Ishikawa (cell line): ENCODE results near the gene EXD2.

Source experiments
- CEBPB ChIP-seq: IDR thresholded peaks from 2 replicates; pipeline ENCODE4 v1.6.1; 2012
- CREB1 ChIP-seq: IDR thresholded peaks from 2 replicates; pipeline ENCODE4 v1.6.1; 2012; ENCODE audit warnings: low read depth
- EGR1 ChIP-seq: IDR thresholded peaks from 2 replicates; pipeline ENCODE4 v1.6.1; 2012
- EP300 ChIP-seq: IDR thresholded peaks from 2 replicates; pipeline ENCODE4 v1.6.1; 2012; ENCODE audit warnings: borderline replicate concordance
- FOXM1 ChIP-seq: IDR thresholded peaks from 2 replicates; pipeline ENCODE4 v1.6.1; 2012; ENCODE audit warnings: low read depth, borderline replicate concordance
- NFIC ChIP-seq: IDR thresholded peaks from 2 replicates; pipeline ENCODE4 v1.6.1; 2012
- RAD21 ChIP-seq: IDR thresholded peaks from 2 replicates; pipeline ENCODE4 v1.6.1; 2012; ENCODE audit warnings: low read depth
- TAF1 ChIP-seq: IDR thresholded peaks from 2 replicates; pipeline ENCODE4 v1.6.1; 2012; ENCODE audit warnings: low read depth, mild to moderate bottlenecking
- TCF12 ChIP-seq: IDR thresholded peaks from 2 replicates; pipeline ENCODE4 v1.6.1; 2012; ENCODE audit warnings: low read depth
- TEAD4 ChIP-seq: IDR thresholded peaks from 2 replicates; pipeline ENCODE4 v1.6.1; 2012
- YY1 ChIP-seq: IDR thresholded peaks from 2 replicates; pipeline ENCODE4 v1.6.1; 2012; ENCODE audit warnings: low read depth
- ZBTB7A ChIP-seq: IDR thresholded peaks from 2 replicates; pipeline ENCODE4 v1.6.1; 2012; ENCODE audit warnings: low read depth
- TF ChIP-seq, protein P1 (sequence below): IDR thresholded peaks from 2 replicates; pipeline ENCODE4 v1.6.1; 2012; ENCODE audit warnings: low read depth, mild to moderate bottlenecking
- TF ChIP-seq, protein P2 (sequence below): IDR thresholded peaks from 2 replicates; pipeline ENCODE4 v1.6.1; 2012
- TF ChIP-seq, protein P3 (sequence below): IDR thresholded peaks from 2 replicates; pipeline ENCODE4 v1.6.1; 2012

Gene EXD2

DNA sequence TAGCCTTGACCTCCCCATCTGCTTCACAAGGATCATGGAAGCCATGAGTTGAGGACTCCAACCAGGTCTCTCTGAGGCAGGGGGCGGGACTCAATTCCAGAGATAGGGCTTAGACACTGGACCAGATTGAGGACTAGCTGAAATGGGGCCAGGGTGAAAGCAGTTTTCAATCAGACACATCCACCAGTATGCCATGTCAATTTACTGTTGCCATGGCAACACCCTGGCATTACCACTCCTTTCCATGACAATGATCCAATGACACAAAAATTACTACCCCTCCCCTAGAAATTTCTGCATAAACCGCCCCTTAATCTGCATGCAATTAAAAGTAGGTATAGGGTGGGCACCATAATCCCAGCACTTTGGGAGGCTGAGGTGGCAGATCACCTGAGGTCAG is 19.7 kb upstream of the EXD2 start:
- TF ChIP-seq, protein P1, sequence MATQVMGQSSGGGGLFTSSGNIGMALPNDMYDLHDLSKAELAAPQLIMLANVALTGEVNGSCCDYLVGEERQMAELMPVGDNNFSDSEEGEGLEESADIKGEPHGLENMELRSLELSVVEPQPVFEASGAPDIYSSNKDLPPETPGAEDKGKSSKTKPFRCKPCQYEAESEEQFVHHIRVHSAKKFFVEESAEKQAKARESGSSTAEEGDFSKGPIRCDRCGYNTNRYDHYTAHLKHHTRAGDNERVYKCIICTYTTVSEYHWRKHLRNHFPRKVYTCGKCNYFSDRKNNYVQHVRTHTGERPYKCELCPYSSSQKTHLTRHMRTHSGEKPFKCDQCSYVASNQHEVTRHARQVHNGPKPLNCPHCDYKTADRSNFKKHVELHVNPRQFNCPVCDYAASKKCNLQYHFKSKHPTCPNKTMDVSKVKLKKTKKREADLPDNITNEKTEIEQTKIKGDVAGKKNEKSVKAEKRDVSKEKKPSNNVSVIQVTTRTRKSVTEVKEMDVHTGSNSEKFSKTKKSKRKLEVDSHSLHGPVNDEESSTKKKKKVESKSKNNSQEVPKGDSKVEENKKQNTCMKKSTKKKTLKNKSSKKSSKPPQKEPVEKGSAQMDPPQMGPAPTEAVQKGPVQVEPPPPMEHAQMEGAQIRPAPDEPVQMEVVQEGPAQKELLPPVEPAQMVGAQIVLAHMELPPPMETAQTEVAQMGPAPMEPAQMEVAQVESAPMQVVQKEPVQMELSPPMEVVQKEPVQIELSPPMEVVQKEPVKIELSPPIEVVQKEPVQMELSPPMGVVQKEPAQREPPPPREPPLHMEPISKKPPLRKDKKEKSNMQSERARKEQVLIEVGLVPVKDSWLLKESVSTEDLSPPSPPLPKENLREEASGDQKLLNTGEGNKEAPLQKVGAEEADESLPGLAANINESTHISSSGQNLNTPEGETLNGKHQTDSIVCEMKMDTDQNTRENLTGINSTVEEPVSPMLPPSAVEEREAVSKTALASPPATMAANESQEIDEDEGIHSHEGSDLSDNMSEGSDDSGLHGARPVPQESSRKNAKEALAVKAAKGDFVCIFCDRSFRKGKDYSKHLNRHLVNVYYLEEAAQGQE = no peak
- TF ChIP-seq ZBTB7A (no peak), CREB1 (no peak), CEBPB (no peak)
- TF ChIP-seq, protein P2, sequence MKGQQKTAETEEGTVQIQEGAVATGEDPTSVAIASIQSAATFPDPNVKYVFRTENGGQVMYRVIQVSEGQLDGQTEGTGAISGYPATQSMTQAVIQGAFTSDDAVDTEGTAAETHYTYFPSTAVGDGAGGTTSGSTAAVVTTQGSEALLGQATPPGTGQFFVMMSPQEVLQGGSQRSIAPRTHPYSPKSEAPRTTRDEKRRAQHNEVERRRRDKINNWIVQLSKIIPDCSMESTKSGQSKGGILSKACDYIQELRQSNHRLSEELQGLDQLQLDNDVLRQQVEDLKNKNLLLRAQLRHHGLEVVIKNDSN = no peak

DNA sequence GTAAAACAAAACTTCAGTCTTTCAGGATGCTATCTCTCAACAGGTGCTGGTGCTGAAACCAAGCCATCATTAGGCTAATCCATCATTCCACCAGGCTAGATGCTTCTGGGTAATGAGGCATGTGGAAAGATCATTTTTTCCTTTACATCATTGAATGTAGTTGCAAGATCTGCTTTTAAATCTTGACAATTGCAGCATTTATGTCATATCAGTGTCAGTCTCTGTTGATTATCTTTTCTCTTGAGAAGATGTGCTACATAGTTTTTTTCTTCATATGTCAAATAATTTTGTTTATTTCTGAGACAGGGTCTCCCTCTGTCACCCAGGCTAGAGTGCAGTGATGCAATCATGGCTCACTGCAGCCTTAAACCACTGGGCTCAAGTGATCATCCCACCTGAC is 16.2 kb upstream of the EXD2 start:
- no peak for TF ChIP-seq FOXM1
- TF ChIP-seq, protein P1 = no peak
- TF ChIP-seq ZBTB7A = no peak
- TF ChIP-seq NFIC = no peak
- no peak for TF ChIP-seq CEBPB
- no peak for TF ChIP-seq CREB1
- TF ChIP-seq RAD21 = no peak
- TF ChIP-seq TCF12 = no peak
- no peak for TF ChIP-seq YY1
- TF ChIP-seq TAF1 = no peak
- TF ChIP-seq, protein P2 = no peak
- TF ChIP-seq, protein P3, sequence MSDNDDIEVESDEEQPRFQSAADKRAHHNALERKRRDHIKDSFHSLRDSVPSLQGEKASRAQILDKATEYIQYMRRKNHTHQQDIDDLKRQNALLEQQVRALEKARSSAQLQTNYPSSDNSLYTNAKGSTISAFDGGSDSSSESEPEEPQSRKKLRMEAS = no peak
- TF ChIP-seq EGR1 = no peak
- TF ChIP-seq EP300 = no peak
- TF ChIP-seq TEAD4 = no peak

DNA sequence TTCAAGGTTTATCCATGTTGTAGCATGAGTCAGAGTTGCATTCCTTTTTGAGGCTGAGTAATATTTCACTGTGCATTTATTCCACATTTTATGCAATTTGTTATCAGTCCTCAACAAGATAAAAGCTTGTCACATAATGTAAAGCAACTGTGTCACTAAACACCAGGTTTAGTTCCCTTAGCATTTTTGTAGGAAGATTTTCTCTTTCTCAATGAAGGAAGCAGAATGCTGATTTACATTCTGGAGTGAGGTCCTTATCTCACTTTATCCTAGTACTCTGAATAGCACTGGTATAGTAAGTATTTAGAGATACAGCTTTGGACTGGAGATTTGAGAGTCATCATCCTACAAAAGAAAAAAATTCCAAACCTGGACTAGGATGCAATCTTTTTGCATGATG is 9.8 kb upstream of the EXD2 start:
- TF ChIP-seq, protein P2 = no peak
- TF ChIP-seq CREB1 = no peak
- no peak for TF ChIP-seq RAD21
- TF ChIP-seq, protein P3 = no peak
- no peak for TF ChIP-seq ZBTB7A
- TF ChIP-seq NFIC = no peak
- no peak for TF ChIP-seq TEAD4
- TF ChIP-seq TAF1 = no peak
- no peak for TF ChIP-seq EGR1
- no peak for TF ChIP-seq FOXM1
- TF ChIP-seq EP300 = no peak

DNA sequence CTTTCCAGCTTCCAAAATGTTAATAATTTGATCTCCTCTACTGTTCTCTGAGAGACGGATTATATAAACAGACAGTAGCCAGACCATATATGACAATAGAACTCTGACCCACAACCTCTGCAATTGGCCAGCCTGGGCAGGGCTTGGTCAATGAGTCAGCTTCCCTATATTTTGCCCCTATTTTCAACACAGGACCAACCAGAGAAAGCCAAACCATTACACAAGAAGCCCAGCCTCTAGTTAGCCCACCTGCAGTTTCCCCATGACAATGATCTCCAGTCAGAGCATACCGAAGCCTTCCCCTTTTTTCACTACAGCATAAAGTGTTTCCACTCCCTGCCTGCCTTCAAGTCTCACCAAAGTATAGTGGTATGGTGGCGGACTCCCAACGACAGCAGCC is 7.6 kb upstream of the EXD2 start:
- TF ChIP-seq TAF1 (no peak), RAD21 (no peak), CEBPB (no peak), TEAD4 (no peak)

DNA sequence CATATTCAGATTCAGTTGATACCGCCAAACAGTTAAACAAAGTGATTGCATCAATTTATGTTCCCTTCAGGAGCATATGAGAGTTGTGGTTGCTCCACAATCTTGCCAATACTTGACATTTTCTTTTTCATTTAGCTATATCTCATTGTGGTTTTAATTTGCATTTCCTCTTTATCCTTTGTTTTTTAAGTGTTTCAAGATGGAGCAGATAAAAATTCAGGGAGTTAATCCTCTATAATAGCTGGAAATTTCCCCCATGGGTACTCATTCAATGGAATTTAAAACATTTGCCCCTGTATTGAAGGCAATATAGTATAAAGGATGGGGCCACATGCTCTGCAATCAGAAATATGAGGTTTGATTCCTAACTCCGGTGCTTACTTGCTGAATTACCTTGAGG is 1.1 kb upstream of the EXD2 start:
- TF ChIP-seq TAF1 (no peak), CEBPB (no peak), ZBTB7A (no peak), TCF12 (no peak), EP300 (no peak), TEAD4 (no peak), FOXM1 (no peak), RAD21 (no peak), YY1 (no peak), EGR1 (no peak), NFIC (no peak), CREB1 (no peak)
- TF ChIP-seq, protein P2 = no peak
- TF ChIP-seq, protein P3 = no peak
- TF ChIP-seq, protein P1 = no peak
